Measurements from ENCODE around the gene COMMD1.

DNA sequence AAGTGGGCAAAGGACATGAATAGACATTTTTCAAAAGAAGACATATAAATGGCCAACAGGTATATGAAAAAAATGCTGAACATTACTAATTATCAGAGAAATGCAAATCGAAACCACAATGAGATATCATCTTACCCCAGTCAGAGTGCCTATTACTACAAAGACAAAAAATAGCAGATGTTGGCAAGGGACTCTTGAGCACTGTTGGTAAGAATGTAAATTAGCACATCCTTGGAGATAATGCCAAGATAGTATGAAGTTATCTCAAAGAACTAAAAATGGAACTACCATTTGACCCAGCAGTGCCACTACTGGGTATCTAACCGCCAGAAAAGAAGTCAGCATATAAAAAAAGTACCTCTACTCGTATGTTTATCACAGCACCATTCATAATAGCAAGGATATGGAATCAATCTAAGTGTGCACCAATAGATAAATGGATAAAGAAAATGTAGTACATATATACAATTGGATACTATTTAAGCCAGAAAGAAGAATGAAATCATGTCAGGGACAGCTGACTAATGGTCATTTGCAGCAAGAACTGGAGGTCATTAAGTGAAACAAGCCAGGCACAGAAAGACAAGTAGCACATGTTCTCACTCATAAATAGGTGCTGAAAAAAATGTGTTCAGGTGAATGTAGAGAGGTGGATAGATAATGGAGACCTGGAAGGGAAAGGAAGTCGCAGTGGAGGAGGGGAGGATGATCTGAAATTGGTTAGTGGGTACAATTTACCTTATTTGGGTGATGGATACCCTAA, 148.7 kb downstream of the COMMD1 start:
- TF ChIP-seq, protein P1, sequence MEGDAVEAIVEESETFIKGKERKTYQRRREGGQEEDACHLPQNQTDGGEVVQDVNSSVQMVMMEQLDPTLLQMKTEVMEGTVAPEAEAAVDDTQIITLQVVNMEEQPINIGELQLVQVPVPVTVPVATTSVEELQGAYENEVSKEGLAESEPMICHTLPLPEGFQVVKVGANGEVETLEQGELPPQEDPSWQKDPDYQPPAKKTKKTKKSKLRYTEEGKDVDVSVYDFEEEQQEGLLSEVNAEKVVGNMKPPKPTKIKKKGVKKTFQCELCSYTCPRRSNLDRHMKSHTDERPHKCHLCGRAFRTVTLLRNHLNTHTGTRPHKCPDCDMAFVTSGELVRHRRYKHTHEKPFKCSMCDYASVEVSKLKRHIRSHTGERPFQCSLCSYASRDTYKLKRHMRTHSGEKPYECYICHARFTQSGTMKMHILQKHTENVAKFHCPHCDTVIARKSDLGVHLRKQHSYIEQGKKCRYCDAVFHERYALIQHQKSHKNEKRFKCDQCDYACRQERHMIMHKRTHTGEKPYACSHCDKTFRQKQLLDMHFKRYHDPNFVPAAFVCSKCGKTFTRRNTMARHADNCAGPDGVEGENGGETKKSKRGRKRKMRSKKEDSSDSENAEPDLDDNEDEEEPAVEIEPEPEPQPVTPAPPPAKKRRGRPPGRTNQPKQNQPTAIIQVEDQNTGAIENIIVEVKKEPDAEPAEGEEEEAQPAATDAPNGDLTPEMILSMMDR (IDR thresholded peaks at IDR 0.05; ENCODE audit: low read depth, low read length, poor library complexity, severe bottlenecking): no peak
- TF ChIP-seq EZH2phosphoT487 (IDR thresholded peaks at IDR 0.05; ENCODE audit: borderline replicate concordance, low read length): no peak

Data from DOHH2 (cell line).